Kidney capillary endothelial cell (primary cell): ENCODE results near the gene LYAR.
"Not testable (repeated sequence)": the region's sequence is repeated elsewhere in the genome, so short reads cannot be mapped to it uniquely, and the experiment has no call there.

ENCODE experiments used
- DNase-seq: peaks from one replicate; pipeline ENCODE4 v3.0.0-alpha.2; 2018; ENCODE audit warnings: low spot score

Gene LYAR

DNA sequence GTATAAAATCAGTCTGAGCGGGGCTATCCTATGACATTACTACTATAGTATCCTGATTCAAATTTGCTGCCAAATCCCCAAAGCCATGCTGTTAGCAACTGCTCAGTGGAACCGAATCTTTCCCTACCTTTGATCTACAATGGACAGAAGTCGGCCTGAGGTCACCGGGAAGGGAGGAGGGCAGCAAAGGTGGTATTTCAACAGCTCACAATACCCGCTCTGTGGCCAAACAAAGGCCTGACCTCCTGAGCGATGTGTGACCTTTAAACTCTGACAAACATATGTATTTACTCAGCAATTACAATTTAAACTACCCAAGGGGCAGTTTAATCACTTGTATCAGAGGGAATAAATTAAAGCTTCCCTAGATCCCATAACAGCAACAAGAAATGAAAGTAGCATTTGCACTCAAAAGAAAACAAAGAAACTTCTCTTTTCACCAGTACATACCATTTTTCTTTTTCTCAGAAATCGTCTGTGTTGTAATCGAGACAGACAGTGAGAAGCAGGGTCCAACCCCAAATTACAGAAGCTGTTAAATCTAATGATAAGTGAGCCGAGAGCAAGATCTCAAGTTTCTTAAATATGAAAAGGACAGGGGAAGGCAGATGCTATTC, 30.4 kb downstream of the LYAR start:
- DNase-seq = no peak

DNA sequence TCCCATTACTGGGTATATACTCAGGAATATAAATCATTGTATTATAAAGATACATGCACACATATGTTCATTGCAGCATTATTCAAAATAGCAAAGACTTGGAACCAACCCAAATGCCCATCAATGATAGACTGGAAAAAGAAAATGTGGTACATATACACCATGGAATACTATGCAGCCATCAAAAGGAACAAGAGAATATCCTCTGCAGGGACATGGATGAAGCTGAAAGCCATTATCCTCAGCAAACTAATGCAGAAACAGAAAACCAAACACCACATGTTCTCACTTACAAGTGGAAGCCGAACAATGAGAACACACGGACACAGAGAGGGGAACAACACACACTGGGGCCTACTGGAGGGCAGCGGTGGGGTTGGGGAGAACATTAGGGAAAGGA, 32.2 kb downstream of the LYAR start:
- not testable (repeated sequence) for DNase-seq

DNA sequence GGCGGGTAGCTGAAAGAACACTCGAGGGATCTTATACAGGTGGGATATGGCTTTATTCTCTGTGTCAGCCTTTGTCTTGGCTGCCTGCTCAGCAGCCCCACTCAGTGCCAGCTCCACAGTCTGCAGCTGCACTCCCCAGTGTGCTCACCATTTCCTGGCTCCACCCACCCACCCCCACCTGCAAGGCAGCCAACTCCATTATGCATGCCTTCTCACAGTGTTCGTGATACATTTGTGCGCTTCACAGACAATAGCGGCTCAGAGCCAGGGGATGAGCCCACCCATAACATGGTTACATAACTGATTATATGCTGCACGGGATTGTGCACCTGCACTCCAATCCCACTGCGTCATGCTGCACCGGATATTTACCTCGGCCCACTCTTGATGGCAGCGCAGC, 33.2 kb downstream of the LYAR start:
- no peak for DNase-seq

DNA sequence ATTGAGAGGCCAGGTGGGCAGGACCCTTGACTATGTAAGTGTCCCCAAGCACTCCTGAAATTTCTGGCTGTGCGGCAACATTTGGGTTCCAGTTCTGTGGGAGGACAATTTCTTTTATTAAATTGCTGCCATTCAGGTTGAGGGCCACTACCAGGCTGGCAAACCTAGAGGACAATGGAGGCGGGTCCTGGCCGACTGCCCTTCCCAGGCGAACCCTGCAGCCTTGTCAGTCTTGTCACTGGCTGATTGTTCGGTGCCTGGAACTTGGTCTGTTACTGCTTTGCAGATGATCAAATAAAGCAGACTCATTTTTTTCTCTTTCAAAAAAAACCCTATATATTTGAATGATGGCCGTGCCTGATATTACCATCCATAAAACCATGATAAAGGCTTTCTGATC, 35.3 kb downstream of the LYAR start:
- DNase-seq = no peak

DNA sequence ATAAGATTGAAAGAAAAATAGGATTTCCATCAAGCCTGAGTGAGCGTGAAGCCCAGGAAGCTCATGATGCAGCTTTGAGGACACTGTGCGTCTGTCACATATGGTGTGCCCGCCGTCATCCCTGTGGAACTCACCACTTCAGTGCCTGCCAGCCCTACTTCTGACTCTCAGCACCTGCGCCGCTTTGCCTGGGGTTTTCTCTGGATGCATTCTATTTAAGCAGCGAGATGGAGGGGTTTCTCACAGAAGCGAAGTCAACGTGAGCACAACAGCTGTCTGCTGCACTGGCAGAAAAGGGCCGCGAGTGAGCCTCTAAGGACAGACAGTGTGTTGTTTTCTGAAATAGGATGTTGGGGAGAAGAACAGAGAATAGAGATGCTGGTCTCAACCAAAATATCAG, 35.8 kb downstream of the LYAR start:
- DNase-seq = no peak

DNA sequence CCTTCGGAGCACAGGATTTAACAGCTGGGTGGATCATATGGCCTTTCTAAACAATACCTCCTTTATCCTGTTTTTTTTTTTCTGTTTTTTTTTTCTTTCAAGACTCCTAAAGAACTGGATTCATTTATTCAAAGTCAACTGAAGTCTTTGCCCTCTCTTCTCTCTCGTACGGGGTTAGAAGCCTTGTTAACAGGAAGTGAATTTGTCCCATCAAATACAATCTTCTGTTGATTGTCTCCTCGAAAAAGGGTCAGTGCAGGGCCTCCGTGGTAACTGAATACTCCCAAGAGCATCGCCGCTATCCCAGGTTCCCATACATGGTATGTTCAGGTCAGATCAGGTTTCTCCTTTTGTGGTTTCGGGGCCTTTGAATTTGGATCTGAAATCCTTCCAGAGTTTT, 40.1 kb downstream of the LYAR start:
- DNase-seq = no peak

DNA sequence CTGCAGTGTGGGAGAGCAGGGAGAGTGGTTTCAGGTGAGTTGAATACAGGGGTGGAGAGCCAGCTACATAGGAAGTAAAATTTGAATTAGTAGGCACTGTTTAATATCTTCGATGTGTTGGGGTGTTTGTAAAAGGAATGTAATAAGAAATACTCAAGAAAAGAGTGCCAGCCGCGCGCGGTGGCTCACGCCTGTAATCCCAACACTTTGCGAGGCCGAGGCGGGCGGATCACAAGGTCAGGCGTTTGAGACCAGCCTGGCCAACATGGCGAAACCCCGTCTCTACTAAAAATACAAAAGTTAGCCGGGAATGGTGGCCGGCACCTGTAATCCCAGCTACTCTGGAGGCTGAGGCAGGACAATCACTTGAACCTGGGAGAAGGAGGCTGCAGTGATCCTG, 40.6 kb downstream of the LYAR start:
- DNase-seq = not testable (repeated sequence)

DNA sequence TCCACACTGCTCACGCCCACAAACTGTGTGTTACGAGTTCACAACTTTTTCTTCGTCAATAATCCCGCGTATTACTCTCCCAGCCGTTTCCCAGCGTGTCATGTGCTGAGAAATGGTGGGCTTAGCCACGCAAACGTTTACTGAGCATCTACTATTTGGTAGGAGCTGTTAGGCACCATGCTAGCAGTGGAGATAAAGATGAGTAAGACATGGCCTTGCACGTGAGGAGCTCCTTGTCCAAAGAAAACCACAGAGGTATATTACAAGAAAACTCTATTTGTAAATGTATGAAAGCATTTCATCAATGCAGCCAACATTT, 41.1 kb downstream of the LYAR start:
- DNase-seq = no peak

DNA sequence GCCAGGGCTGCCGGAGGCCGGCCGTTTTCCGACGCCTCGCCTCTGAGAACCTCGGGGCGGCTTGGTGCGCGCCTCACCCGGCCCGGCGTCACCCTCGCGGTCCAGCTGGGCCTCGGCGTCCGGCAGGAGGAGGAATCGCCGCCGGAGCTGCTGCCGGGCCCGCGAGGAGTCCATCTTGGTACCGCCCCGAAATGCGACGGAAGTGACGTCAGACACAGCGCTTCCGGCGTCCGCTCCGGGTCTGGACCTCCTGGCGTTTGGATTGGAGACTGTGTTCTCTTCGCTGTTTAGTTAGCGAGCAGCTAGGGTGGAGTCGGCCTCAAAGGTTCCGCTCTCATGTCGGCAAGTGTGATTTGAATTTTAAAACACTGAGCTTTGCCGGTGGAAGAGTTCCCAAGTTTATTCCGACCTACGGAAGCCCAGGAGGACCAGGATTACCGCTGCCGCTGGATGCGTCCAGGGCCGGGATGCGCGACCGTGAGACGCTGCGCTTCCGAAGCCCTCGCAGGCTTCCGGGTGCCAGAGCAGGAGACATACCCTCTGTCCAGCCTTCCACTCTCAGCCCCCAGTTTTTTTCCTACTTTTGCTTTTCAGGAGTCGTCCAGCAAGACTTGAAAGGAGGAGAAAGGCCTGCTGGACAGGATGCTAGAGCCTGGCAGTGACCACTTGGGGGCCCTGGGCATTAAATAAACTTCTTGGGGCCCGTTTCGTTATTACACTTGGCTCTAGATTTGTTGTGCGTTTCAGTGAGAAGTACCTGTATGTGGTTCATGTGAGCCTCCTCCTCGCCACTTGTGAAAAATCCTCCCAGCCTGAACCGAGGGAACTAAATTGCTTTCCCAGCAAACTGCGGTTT, 41.7 kb downstream of the LYAR start, which contains the start of gene TMEM128:
Gene TMEM128 (minus strand): TSS at position 195 of the 856 bp plus-strand sequence. CDS start 21 bp downstream, at position 174.
- peak; percentile 90 for DNase-seq

DNA sequence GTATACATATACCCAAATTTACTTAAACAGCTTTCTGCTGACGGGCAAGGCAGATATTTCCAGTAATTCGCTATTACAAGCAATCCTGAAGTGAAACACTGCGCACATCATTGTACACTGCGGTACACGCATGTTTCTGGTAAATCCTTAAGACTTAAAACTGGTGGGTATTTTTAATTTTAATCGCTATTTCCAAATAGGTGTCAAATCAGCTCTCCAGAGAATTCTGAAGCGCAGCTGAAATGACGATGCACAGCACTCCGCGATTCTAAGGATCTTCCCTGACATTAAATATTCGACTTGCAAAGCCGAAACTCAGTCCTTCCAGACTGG, 42.3 kb downstream of the LYAR start:
- DNase-seq = peak; percentile 23

DNA sequence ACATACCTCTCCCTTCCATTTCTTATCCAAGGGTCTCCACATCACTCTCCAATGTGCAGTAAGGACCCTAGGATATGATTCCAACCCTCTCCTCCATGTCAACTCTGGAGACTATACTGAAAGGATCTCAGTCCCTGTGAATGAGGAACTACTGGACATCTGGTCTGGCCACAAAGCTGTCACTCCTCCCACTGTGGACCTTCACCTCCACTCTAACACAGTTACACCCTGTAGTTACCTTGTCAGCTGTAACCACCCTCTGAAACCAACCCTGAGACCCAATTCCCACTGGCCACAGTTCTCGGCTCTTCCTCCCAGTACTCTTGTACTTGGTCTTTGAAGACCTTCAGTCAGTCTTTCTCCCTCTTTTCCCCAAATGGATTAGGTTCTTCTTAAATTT, 44.8 kb downstream of the LYAR start:
- no peak for DNase-seq

DNA sequence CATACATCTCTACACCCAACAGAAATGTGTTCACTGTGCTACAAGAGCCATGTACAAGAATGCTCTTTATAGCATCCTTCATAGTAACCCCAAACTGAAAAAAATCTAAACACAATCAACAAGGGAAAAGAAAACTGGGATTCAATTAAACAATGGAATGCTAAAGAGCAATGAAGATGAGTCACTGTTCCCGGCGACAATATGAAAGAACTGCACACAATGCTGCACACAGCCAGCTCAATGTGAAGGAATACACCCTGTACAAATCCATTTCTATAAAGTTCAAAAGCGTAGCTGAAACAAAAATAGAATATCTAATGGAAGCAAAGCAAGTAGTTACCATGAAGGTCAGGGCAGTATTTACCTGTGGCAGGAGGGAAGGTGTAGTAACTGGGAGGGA, 50.4 kb downstream of the LYAR start:
- DNase-seq = not testable (repeated sequence)

DNA sequence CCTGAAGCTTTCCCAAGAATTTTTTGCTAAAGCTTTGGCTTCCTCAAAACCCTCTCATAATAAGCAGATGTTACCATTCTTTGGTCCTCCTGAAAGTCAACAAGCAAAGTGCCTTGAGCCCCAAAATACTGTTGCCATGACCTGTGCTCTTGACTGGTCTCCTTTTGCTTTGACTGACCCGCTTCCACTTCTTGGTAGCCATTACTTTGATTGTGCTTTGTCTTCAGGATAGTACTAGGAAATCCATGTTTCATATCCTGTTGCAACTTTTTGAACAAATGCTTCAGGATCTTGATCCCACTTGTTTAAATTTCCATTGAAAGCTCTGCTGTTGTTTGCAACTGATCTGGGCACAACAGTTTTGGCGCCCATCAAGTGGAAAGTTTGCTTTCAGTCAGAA, 56.3 kb downstream of the LYAR start:
- DNase-seq = no peak

DNA sequence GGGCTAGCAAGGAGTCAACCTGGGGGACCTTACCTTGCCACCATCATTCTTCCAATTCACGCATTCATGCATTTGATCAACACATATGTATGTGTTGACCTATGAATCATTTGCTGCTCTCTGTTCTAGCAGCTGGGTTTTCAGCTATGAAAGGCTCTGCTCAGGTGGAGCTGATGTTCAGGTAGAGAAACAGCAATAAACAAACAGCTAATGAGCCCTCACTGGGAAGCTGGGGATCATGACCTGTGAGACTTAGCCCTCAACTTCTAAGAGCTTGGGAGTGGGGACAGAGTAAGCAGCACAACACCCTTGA, 61.6 kb downstream of the LYAR start:
- DNase-seq = no peak

DNA sequence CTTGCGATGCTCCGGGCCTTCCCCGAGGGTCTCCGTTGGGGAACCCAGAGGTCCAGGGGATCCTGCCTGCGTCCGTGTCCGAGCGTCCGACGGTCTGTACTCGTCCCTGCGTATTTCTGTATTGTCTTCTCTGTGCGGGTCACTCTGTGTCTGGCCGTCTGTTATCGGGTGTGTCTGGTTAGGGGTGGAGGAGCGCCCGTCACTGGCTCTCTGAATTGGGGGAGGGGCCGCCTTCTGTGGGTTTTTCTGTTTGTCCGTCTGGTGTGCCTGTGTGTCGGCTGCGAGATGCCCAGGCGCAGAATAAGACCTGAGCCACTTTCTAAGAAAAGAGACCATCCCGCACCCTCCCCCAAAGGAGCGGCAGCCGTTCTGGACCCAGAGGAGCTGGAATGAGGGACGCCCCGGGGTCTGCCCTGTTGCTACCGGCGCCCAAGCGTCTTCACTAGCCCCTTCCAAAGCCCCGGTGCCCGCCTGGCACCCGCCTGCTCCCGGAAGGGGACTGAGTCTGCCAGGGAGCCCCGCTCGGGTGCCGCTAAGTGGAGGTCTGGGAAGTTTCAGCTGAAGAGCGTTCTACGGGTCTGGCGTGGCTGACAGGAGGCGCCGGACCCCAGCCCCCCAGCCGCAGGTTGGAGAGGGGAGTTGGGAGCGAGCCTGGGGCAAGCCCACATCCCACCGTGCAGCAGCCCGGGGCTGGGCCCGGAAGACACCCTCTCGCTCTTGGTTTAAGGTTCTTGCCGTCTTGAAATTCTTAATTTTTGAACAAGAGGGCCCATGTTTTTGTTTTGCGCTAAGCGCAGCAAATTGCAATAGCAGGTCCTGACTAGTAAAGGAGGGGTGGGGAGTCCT, 62.2 kb downstream of the LYAR start:
- DNase-seq = no peak

DNA sequence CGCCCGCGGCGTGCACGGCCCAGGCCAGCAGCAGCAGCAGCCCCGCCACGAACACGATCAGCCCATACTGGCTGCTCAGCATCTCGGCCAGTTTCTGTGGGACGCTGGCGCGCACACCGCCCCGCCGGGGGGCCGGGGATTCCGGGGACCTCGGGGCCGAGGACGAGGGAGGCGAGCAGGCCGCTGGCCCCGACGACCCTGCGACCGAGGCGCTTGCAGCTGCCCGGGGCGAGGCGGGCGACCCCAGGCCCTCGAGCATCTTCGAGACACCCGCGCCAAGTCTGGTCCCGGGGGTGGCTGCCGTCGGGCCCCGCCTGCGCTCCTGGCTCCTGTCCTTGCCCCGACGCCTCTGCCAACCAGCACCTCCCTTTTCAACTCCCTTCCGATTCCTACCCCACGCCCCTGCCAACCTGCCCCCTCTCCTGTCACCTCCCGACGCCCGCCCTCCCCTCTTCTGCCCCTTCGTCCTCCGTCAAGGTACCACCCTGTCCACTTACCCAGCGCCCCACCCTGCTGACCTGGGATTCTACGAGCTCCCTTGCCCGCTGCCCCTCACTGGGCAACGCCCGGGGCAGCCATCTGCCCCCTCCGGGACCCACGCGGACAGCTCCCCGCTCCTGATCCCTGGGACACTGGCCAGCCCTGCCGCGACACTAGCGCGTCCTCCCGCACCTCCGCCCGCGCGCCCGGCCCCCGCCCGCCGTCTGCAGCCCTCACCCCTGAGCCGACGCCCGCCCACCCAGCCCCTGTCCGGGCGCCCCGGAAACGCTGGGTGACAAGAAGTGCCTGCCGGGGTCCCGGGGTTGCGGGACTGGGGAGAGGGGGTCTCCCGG, 63.1 kb downstream of the LYAR start, which contains the start of gene OTOP1:
Gene OTOP1 (minus strand): TSS at position 324 of the 833 bp plus-strand sequence. CDS start 65 bp downstream, at position 259.
- DNase-seq = no peak

DNA sequence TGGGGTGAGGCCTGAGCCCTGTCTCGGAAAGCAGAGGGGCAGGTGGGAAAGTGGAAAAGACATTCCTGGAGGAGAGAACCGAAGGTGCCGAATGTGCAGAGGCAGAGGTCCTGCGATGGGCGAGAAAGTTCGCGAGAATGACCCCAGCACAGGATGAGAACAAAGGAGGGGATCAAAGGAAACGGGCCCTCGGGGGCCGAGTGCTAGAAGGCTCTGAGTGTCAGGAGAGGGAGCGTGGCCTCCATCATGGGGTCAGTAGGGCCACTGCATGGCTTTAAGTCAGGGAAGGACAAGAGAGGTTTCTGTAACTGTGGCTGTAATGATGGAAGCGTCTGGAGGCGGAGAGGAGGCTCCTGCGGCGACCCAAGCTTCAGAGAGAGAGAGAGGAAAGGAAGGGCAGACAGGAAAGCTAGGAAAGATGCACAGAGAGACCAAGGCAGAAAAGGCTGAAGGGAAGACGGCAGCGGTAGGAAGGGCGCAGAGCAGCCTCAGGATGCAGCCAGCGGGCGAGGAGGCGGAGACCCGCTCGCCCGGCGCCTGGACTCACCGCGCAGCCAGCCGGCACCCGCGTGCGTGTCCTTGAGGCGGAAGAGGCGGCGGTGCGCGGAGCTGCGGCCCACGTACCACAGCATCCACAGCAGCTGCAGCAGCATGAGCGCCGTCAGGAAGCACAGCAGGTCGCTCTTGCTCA, 63.9 kb downstream of the LYAR start:
- no peak for DNase-seq
